CD4-positive, alpha-beta T cell treated with Interleukin-17A for 4 hours (primary cell): Measurements from ENCODE around the gene DHX58.
A peak's percentile ranks its signal among the peaks of the same experiment; 100 is the strongest.
"Not testable (repeated sequence)": the region's sequence is repeated elsewhere in the genome, so short reads cannot be mapped to it uniquely, and the experiment has no call there.

ENCODE experiments used
- DNase-seq: peaks from one replicate; pipeline ENCODE4 v3.0.0-alpha.2; 2020; ENCODE audit warnings: mixed read lengths

Gene DHX58

DNA sequence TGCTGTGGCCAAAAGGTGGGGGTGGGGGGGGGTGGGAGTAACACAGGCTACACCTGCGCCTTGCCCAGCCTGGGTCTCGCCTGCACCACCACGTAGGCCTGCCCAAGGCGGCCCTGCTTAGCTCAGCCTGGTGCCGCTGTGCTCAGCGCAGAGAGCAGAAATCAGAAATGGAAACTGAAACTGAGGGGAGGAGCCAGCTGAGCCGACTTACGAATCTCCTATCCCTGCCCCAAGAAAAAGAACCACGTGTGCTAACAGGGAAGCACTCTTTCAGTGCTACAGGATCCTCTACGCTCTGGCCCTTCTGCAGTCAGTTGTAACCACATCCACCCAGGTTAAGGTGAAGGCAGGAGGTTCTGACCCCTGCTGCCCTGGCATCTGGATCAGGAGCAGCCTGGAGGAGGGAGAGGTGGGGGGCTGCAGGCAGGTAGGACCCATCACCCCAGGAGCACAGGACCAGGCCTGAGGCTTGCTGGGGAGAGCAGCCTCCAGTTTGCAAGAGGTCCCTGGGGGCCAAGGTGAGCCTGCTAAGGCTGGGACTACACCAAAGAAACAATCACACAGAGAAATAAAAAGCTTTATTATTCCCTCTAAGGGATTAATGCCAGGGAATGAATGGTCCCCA lies at the start of gene DHX58:
TSS of gene DHX58 (minus strand) at position 163 of the 625 bp plus-strand sequence. CDS start 822 bp downstream, outside the sequence.
- DNase-seq, result peak; percentile 83

DNA sequence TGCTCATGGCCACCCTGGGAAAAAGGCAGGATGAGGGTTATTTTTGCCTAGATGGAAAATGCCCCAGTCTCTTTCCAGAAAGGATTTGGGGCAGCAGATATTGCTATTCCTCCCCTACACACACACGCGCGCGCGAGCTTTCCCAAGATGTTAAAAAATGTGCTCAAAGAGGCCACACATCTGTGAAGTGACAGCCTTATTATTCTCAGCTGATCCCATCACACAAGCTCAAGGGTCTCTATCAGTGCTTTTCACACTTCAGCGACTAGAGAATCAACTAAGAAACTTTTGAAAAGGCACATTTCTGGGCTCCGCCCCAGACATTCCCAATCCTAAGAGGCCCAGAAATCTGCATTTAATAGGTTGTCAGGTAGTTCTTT lies 48.0 kb upstream of the DHX58 start:
- DNase-seq, result no peak

DNA sequence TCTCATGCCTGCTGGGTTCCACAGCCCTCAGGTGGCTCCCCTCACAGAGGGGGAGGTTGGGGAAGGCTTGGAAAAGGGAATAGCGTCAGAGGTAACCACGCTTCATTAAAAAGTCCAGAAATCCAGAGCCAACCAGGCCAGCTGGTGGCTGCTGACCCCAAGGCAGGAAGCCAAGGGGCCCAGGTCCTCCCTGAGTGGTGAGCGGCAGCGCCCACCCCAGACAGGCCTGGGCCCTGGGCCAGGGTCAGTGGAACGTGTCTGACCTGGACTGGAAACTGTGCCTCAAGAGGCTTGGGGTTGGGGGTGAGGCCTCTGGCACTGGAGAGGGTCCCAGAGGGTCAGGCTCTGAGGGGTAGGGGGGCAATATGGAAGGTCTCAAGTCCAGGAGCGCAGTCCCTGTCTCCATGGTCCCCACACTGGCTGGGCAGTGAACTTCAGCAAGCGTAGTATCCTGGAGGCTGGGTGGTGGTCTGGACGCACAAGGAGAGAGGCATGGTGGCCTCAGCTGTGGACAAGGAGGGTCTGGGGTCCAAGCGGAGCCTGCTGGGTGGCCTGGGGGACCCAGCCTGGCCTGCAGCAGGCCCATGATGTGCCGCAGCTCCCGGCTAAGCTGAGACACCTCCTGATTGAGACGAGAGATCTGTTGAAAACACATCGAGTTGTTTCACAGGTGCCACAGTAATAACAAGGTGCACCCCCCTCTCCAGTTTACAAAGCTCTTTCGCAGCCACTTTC lies 47.4 kb upstream of the DHX58 start:
- DNase-seq, result no peak

DNA sequence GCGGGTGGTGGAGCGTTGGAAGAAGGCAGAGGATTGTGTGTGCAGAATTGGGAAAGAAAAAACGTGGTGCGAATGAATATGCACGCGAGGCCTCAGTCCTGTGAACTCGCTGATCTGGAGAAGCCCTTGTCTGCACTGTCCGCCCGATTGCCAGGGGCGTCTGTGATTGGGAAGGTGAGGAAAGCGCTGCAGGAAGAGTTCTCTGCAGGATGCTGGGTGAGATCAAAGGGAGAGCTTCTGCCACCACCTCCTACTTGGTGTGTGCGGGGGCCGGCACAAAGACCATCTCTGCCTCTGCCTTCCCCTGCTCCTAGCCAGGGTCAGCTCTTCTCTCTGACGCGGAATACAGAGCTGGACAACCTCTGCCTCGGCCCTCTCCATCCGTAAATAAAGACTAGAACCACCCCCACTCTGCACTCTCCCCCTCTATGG lies 43.1 kb upstream of the DHX58 start:
- no peak for DNase-seq

DNA sequence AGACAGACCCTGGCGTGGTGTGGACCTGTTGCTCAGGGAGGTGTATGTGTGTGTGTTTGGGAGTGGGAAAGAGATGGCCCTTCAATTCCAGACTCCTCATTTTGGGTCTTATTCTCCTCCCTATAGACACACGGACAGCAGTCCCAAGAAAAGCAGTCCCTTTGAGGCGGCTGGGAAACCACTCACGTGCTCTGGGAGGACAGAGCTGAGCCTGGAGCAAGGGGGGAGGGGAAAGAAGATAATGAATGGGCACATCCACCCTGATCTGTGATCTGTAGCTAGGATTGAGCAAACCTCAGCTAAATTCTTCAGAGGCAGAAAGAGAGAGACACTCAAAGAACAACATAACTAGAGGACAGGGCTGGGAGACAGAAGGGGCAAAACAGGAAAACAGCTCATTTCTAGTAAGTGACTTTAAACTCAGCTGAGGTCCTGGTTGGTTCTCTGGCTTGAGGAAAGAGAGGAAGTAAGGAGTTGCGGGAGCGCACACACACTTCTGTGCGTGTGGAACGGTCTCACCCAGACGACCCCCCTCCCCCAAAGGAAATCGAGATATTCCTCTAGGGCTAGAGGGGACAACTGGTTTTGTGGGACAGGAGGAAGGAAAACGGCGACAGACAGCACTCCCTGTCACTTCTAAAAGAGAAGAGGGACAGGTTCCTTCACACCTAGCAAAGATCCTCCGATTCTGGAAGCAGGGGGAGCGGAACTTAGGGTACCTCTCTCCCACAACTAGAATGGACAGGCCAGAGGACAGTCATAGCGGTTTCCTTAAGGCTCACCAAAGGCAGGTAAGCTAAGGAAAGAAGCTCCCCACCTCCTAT lies 41.6 kb upstream of the DHX58 start:
- no peak for DNase-seq

DNA sequence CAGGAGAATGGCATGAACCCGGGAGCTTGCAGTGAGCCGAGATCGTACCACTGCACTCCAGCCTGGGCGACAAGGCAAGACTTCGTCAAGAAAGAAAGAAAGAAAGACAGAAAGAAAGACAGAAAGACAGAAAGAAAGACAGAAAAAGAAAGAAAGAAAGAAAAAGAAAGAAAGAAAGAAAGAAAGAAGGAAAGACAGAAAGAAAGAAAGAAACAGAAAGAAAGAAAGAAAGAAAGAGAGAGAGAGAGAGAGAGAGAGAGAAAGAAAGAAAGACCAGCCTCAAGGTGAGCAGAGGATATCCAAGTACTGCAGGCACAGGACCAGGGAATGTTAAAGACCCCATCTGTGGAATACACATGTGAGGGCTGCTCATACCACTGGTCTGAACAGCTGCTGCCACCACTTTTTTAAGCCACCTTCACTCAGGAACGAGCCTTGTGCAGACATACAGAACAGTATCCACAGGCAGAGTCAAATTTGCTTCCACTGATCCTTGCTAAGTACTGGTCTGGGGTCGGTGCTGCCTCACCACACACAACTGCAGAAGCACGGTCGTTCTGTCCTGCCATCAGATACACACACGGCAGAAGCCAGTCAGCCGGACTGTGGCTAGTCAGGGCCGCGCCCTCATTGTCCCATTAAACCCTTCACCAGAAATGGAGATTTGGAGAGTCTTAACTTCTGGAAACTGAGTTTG lies 34.5 kb upstream of the DHX58 start:
- DNase-seq, result no peak

DNA sequence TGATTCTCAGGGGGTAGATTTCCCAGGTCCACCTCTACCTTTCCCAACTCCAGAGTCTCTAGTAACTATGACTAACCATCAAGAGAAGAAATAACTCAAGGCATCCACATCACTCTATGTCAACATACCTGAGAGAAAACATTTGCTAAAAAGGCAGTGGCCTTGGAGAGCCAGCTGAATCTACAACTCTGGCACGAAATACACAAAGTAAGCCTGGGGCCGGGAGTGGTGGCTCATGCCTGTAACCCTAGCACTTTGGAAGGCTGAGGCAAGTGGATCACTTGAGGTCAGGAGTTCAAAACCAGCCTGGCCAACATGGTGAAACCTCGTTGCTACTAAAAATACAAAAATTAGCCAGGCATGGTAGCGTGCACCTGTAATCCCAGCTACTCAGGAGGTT lies 30.6 kb upstream of the DHX58 start:
- DNase-seq, result not testable (repeated sequence)

DNA sequence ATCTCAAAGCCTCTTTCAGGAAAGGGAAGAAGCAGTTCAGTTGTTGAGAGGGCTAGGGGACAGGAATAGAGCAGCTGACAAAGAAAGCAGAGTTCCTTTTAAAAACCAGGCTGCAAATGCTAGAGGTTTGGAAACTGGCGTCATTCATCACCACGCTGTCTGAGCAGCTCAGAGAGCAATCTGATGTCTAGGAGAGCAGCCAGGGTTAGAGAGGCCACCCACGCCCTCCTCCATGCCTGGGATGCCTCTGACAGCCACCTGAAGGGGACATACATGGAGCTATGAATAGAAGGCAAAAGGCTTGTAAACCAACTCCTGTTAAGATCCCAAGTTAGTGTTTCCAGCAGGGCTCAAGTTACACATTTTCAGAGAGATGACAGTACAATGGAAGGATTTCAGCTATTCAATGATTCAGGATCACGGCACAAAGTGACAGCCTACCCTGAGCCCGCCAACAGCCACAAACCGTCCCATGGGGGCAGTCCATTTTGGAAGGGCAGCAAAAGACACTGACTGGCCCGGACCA lies 29.9 kb upstream of the DHX58 start:
- no peak for DNase-seq

DNA sequence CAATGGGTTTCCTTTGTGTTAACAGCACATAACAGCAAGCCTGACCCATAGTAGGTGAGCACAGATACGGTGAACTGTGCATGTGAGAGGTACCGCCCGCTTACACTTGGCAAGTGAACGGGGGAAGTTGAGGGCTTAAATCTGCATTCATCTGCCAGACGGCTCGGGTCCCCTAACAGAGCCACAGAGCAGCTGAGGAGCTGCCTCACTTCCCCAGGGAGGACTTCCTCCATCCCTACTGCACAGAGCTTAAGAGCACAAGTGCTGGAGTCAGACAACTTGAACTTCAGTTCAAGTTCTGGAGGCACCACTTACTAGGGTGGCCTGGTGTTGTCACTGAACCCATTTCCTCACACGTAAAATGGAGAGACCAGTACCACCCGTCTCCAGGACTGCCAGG lies 28.9 kb upstream of the DHX58 start:
- no peak for DNase-seq

DNA sequence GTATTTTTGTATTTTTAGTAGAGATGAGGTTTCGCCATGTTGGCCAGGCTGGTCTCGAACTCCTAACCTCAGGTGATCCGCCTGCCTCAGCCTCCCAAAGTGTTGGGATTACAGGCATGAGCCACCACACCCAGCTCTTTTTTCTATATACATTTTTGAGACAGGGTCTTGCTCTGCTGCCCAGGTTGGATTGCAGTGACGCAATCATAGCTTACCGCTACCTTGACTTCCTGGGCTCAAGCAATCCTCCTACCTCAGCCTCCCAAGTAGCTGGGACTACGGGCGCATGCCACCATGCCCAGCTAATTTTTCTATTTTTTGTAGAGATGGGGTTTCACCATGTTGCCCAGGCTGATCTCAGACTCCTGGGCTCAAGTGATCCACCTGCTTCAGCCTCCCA lies 28.2 kb upstream of the DHX58 start:
- DNase-seq, result not testable (repeated sequence)

DNA sequence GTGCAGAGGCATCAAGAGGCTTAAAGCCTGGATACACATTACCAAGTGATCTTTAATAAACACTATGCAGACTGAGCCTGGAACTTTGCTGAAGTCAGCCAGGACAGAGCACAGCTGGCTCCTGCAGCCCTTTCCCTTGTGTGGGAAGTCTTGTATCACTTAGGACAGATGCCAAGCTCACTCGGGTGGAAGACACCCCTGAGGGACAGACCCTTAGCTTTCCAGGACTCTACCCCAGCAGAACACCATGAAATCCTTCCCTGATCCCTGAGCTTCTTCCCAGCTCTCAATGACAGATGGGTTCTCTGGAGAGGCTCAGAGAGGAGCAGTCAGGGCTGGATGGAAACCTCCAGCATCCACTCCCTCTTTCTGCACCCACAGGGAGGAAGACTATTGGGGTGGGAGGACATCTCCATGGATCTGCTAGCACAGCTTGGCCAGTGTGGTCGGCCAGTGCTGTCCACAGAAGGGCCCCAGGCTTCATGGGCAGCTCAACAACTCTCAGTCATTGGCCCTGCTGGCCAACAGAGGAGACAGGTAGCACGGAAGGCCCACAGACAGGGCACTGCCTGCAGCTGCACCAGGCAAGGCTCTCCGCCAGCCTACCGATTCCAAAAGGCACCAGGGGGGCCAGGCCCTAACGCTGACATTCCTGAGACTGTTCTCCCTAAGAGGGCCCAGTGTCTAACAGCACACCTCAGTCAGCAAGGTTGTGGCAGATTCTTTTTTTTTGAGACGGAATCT lies 26.4 kb upstream of the DHX58 start:
- no peak for DNase-seq

DNA sequence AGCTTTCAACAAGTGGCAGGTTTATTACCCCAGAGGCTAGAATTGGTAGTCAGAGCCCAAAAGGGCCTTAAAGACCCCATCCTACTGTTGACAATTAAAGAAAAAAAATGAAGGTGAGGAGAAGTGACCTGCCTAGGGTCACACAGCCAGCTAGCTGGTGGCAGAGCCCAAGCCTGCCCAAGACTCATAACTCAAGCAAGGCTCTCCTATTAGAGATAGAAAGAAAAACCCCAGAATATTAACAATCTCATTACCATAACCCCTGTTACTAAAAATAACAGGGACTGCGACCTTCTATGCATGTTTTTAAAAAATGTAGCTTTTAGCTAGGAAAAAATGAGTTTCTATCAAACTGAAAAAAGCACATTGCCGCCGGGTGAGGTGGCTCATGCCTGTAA lies 24.1 kb upstream of the DHX58 start:
- no peak for DNase-seq

DNA sequence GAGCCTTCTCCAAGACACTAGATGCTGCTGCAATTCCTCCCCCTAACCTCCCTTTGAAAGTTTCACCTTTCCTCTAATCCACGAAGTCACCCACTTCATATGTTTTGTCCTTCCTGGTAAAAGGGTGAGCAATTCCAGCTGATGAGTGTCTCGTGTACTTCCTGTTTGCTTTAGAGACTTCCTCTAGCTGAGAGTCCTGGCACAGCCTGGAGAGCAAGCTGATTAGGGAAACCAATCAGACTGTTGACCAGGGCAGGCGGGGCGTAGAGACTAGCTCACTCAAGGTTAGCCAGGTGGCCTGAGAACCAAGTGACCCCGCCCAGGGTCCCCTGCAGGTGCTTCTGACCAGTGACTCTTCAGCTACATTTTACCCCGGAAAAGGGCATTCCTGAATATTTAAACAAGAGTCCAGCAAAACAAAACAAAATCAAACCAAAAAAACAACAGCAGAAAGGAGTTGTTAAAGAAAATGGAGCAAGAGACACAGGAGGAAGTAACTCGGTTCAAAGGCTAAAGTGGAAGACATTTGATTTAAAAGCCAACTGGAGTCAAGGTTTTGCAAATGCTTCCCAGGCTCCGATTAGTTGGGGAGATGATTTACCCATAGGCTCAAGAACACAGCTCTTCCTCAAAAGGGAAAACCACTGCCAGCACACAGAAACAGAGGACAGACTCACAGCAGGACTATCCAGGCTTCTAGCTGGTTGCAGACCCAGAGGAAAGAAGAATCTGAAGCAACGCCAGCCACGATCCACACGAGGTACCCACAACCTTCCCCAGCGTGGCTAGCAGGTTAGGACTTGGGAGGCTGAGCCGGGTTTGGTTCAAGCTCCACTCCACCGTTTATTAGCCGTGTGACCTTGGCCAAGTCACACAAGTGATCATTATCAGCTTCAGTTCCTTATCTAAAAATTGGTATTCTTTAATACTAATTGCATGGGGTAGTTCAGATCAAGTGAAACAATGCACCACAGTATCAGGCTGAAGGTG lies 23.4 kb upstream of the DHX58 start:
- peak; percentile 44 for DNase-seq

DNA sequence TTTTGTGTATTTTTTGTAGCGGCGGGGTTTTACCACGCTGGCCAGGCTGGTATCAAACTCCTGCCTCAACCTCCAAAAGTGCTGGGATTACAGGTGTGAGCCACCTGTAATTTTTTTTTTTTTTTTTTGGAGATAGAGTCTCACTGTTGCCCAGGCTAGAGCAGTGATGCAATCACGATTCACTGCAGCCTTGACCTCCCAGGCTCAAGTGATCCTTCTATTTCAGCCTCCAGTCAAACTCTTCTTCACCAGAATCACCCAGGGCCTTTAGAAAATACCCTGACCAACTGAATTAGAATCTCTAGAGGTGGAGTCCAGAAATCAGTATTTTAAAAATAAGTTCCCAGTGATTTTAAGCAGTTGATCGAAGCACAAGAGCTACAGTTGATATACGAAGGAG lies 22.6 kb upstream of the DHX58 start:
- no peak for DNase-seq

DNA sequence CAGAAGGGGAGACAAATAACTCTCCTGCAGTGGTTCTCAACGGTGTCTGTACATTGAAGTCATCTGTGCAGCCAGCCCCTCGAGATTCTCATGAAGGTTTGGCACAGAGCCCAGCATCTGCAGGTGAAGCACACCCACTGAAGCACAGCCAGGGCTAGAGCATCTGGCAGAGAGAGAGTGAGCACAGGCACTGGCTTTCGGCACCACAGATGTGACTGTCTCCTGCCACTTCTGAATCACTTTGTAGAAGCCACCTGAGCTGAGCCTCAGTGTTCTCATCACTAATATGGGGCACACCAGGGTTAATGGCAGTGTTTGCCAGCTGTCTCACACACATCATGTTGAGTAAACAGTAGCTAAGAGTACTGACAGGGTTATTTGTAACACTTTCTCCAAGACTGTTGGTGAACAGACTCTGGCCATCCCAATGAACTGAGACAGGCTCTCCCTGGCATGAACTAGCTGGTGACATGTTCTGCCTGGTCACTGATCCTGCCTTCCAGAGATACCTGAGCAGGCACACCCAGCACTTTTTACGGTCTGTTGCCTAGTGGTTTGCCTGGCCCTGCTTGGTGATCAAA lies 21.0 kb upstream of the DHX58 start:
- peak; percentile 73 for DNase-seq

DNA sequence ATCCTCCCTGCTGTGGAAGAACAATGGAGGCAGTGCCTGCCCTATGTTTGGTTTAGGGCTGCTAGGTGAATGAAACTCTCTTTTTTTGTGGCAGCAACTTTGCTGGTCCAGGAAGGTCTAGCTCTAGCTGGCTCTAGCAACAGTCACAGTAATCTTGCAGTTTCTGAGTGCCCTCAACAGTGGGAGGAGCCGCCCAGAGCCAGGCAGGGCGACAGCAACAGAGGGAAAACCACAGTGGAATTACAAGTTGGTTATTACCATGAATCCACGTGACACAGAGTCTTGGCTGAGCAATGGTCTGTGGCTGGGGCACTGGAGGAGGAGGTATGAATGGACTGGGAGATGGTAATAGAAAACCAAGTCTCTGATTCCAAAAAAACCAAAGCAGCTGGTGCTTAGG lies 20.4 kb upstream of the DHX58 start:
- peak; percentile 31 for DNase-seq

DNA sequence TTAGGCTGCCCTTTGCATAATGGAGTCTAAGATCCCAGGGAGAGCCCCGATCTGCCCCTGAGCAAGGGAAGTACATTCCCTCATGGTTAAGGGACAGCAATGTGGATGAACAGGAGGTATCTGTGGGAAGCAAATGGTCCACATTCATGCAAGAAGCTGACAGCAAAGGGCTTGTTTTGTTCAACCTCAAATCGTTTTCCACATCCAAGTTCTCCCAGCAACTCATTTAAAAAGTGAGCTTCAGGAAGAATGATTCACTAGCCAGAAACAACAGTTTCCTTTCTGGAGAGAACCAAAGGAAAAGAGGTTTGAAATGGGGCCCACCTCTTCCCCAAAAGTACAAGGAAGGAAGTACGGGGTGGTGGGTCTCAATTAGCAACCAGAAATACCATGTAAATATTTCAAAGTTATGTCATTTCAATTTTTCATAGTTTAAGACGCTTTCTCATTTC lies 19.5 kb upstream of the DHX58 start:
- DNase-seq, result no peak

DNA sequence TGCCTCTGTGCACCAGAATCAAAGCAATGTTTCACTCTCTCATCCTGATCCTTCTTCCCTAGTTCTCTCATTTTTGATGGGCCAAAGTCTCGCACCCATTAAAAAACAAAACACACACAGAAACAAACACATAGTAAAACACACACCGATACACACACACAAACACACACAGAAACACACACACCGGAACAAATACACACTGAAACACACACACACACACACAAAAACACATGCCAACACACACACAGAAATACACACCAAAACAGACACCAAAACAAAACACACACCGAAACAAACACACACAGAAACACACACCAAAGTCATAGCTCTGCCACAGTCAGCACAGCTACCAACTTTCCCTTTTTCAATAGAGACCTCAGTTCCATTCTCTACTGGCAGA lies 18.7 kb upstream of the DHX58 start:
- DNase-seq, result no peak

DNA sequence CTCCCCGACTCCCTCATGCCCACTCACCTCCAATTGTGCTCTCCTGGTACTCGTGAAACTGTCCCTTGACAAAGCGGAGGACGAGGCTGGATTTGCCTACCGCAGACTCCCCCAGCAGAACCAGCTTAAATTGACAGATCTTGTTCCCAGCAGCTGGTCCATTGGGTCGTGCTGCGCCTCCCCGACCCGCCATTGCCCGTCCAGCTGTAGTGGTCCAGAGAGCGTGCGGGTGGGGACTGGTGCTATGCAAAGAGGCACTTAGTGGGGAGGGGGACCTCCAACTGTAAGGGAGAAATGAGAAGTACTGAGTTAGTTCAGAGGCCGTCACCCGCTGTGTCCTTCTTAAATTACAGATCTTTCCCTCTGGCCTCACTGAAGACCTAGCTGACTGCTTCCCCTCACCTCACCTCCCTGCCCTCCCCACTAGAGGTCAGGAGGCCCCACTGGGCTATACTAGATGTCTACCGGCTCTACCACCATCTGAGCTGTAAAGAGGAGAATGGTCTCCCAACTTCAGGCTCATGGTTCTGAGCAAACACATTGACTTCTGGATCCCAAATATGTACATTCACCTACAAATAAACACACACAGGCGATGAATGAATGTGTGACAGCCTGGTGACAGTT lies 17.9 kb upstream of the DHX58 start:
- no peak for DNase-seq
